ENCODE measurements around the gene CST4.
A peak's percentile ranks its signal among the peaks of the same experiment; 100 is the strongest.
"Not testable (repeated sequence)": the region's sequence is repeated elsewhere in the genome, so short reads cannot be mapped to it uniquely, and the experiment has no call there.

The CST4 gene

DNA sequence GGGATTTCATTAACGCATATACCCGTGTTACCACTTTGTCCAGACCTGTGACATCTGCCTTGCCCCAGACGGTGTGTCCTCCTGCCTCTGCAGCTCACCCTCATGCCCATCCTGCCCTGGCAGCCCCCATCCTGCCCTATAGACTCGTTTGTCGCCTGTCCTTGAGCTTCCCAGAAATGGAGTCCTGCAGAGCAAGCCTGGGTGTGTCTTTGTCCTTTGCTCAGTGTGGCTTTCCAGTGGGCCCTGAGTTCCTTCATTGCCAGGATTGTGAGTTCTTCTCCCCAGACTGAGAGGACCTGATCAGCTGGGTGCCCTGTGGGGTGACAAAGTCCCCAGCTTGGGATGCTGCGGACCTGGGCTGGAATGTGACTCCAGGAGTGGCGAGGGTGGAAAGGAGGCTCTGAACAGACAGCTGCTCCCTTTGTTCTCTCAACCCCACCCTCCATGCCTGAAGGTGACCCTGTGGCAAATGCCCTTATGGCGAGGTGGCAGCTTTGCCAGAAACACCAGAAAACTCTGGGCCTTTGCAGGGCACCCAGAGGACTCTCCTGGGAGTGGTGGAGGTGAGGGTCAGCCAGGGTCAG, 48.7 kb downstream of the CST4 start:
- no peak for DNase-seq

DNA sequence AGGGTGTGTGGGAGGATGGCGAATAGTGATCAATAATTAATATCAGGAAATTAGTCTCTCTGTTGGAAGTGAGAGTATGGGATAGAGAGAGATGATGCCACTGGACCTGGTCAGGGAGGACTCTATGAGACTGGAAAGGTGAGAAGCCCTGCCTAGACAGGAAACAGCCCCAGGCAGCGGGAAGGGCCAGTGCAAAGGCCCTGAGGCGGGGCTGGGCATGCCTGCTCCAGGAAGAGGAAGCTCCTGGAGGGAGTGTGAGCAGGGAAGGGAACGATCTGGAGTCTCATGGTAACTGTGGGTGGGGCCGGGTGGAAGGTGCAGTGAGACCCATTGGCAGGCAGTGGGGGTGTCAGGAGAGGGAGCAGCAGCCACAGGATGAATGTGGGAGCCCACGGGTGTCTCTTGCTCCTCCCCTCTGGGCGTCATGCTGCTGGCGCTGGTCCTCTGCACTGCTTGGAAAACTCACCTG, 49.3 kb downstream of the CST4 start:
- DNase-seq = no peak

DNA sequence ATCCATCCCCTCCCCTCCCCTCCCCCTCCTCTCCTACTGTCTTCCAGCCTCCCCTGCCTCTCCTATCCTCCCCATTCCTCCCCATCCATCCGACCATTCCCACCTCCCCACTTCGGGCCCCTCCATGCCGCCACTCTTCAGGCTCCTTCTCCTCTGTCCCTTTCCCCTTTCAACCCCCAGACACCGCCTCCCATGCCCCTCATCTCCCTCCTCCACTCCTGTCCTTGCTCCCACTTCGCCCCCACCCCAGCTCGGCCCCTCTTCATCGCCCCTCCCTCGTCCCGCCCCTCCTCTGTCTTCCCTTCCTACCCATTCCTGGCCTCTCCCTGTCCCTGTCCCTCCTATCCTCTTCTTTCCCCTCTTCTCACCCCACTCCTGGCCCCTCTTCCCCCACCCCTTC, 50.5 kb downstream of the CST4 start:
- DNase-seq = no peak

DNA sequence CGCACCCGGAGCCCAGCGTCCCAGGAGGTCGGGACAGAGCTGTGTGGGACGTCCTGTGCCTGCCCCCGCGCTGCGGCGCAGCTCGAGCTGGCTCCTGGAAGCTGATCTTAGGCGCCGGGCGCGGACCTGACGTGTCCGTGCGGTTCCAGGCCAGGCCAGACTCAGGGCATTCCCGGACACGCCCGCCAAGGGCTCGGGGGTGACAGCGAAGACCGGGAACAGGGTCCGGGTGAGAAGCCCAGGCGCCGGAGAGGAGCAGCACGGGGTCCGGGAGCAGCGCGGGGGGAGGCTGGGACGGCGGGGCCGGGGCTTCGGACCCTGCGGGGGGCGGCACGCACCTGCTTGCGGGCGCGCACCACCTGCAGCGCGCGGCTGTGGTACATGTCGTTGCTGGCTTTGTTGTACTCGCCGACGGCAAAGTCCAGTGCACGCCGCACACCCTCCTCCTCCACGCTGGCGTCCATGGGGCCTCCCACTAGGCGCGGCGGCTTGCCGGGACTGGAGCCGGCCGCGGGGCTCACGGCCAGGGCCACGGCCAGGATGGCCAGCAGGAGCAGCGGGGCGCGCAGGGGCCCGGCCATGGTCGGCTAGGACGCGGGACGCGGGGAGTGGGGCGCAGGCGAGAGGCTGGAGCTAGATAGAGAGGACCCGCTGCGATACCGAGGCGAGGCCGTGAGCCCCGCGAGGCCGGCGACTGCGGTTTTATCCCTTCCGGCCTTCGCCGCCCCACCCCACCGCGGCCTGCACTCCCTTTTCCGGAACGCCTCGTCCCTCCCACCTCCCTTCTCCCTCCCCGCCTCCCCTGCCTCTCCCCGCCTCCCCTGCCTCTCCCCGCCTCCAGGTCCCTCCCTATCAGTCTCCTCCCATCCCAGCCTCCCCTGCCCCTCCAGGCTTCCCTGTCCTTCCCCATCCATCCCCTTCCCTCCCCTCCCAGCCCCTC, 51.3 kb downstream of the CST4 start, which contains the start of gene CST3:
TSS of gene CST3 (minus strand) at position 674 of the 940 bp plus-strand sequence. CDS start at position 581, 93 bp downstream.
- DNase-seq = peak; percentile 56 to 65

DNA sequence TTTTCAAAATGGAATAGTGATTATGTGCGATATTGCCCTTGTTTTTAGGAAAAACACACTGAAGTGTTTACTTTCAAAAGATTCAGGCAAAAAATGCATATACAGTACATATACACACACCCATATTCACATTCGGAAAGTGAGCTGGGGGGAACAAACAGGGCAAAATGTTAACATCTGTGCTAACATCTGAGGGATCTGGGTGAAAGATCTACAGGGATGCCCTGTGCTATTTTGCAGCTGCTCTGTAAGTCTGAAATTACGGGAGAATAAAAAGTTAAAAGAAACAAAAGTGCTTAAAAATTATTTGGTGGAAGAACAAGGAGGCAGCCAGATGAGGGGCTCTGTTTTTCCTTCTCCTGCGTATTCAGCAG, 51.9 kb downstream of the CST4 start:
- no peak for DNase-seq

DNA sequence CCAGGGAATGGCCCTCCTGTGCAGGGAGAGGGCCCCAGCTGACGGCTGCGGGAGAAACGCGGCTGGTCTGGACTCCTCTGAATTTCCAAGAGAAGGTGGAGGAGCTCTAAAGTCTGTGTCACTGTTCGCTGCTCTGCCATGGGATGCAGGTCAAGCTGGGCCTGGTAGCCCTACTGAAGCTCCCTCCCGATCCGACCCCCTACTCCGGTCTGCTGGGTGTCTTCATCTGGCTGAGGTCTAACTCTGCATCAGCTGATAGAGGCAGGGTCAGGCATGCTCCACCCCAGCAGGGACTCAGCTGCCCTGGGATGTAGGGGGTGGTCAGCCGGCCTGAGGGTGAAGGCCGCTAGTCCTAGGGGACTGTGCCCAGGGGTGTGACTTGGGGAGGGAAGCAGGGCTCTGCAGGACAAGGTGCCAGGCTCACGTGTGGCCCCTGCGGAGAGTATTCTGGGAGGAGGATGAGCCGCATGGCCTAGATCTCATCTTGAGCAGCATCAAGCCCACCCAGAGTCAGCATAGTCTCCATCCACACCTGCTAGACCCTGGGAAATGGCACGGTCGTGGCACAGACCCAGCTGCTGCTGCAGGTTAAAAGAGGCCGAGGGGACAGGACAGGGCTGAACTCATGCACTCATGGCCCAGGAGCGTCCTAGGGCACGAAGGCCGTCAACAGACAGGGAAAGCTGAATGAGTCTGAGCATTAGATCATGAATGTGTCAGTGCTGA, 52.5 kb downstream of the CST4 start:
- no peak for DNase-seq

DNA sequence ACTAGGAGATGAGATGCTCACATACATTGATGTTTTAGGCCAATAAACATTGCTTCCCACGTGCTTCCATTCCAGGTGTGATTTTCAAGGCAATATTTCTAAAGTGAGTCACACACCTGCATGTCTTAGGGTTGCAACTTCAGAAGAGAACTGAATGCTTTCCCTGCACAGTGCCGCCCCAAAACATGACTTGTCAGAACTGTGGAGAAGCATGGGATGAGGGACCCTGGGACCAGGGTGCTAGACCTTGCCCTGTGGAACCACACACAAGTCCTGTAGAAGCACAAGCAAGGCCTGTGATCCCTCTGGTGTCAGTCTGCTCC, 53.1 kb downstream of the CST4 start:
- DNase-seq = not testable (repeated sequence)
